GM23338 (cell line): ENCODE results near the gene PIGU. TPM values are rescaled to one million over a fixed set of nuclear protein-coding genes. Genes with fewer than 3 reads are reported as not detected.

ENCODE experiments used
- ATAC-seq: fragments of 200-7000 bp; cut with Tn5 transposase; 3 replicates; pipeline ENCODE4 v1.9.1; 2020
- DNase-seq: peaks from one replicate; pipeline ENCODE4 v3.0.0-alpha.2; 2015; ENCODE audit warnings: low spot score
- H2AFZ ChIP-seq: fragments of 200-600 bp; sonication (generic); 2 replicates; pipeline ENCODE4 v1.8.0; 2016; ENCODE audit warnings: antibody characterized with exemption, mild to moderate bottlenecking, moderate library complexity
- H3F3A ChIP-seq: fragments of 200-600 bp; sonication (generic); replicated peaks from 2 replicates; pipeline ENCODE4 v1.8.0; 2017; ENCODE audit warnings: antibody characterized with exemption, mixed run types, low read depth
- H3K27ac ChIP-seq: fragments of 200-600 bp; sonication (generic); 2 replicates; pipeline ENCODE4 v1.6.1; 2016; ENCODE audit warnings: low read depth
- H3K27me3 ChIP-seq: fragments of 200-600 bp; sonication (generic); 2 replicates; pipeline ENCODE4 v1.8.0; 2016; ENCODE audit warnings: mild to moderate bottlenecking, mixed run types, moderate library complexity; ENCODE audit not compliant: insufficient read depth
- H3K36me3 ChIP-seq: fragments of 200-600 bp; sonication (generic); 2 replicates; pipeline ENCODE4 v1.8.0; 2016; ENCODE audit warnings: mild to moderate bottlenecking; ENCODE audit not compliant: insufficient read depth
- H3K4me1 ChIP-seq: fragments of 200-600 bp; sonication (generic); 2 replicates; pipeline ENCODE4 v1.8.0; 2016; ENCODE audit warnings: mild to moderate bottlenecking, moderate library complexity; ENCODE audit not compliant: insufficient read depth
- H3K4me2 ChIP-seq: fragments of 200-600 bp; sonication (generic); 2 replicates; pipeline ENCODE4 v1.7.1; 2017; ENCODE audit warnings: mixed run types
- H3K4me3 ChIP-seq: fragments of 200-600 bp; sonication (generic); 2 replicates; pipeline ENCODE4 v1.6.1; 2016; ENCODE audit warnings: mixed run types
- H3K79me2 ChIP-seq: fragments of 200-600 bp; sonication (generic); replicated peaks from 2 replicates; pipeline ENCODE4 v1.8.0; 2017; ENCODE audit warnings: mild to moderate bottlenecking; ENCODE audit not compliant: insufficient read depth
- H3K9me2 ChIP-seq: fragments of 200-600 bp; sonication (generic); 2 replicates; pipeline ENCODE4 v1.8.0; 2017; ENCODE audit not compliant: insufficient read depth
- H4K20me1 ChIP-seq: fragments of 200-600 bp; sonication (generic); replicated peaks from 2 replicates; pipeline ENCODE4 v1.8.0; 2017; ENCODE audit warnings: mild to moderate bottlenecking; ENCODE audit not compliant: insufficient read depth
- H3K27ac Mint-ChIP-seq: 2 replicates; pipeline ENCODE4 v1.8.0; 2020; ENCODE audit warnings: inconsistent platforms, mild to moderate bottlenecking, moderate library complexity, mixed read lengths
- H3K27me3 Mint-ChIP-seq: 3 replicates; pipeline ENCODE4 v1.8.0; 2022; ENCODE audit warnings: low read depth, mild to moderate bottlenecking, moderate library complexity, mixed read lengths, inconsistent platforms; ENCODE audit not compliant: insufficient read depth, poor library complexity
- H3K36me3 Mint-ChIP-seq: 3 replicates; pipeline ENCODE4 v1.8.0; 2021; ENCODE audit warnings: low read depth, mild to moderate bottlenecking, inconsistent platforms, moderate library complexity, mixed read lengths
- H3K4me1 Mint-ChIP-seq: 3 replicates; pipeline ENCODE4 v1.8.0; 2020; ENCODE audit warnings: mild to moderate bottlenecking, inconsistent platforms, mixed read lengths
- H3K4me3 Mint-ChIP-seq: 3 replicates; pipeline ENCODE4 v1.8.0; 2021; ENCODE audit warnings: moderate library complexity, mild to moderate bottlenecking, inconsistent platforms, mixed read lengths
- H3K9me3 Mint-ChIP-seq: 3 replicates; pipeline ENCODE4 v1.8.0; 2020; ENCODE audit warnings: moderate library complexity, mild to moderate bottlenecking, inconsistent platforms, mixed read lengths
- CREB1 ChIP-seq: fragments of 250-450 bp; sonication (Bioruptor Pico); IDR thresholded peaks from 2 replicates; pipeline ENCODE4 v1.5.0; 2020; ENCODE audit warnings: low read depth, mild to moderate bottlenecking, moderate library complexity
- EZH2phosphoT487 ChIP-seq: fragments of 200-600 bp; sonication (generic); IDR thresholded peaks from one replicate; pipeline ENCODE4 v1.8.1; 2018; ENCODE audit warnings: antibody characterized with exemption; ENCODE audit not compliant: unreplicated experiment
- JUNB ChIP-seq: IDR thresholded peaks from one replicate; pipeline ENCODE4 v1.6.1; 2016; ENCODE audit warnings: antibody characterized with exemption; ENCODE audit not compliant: unreplicated experiment
- NANOG ChIP-seq: IDR thresholded peaks from 2 replicates; pipeline ENCODE4 v1.6.1; 2016; ENCODE audit warnings: antibody characterized with exemption, borderline replicate concordance
- POLR2AphosphoS5 ChIP-seq: IDR thresholded peaks from 2 replicates; pipeline ENCODE4 v1.6.1; 2016; ENCODE audit warnings: antibody characterized with exemption, low read depth
- STAT1 ChIP-seq: IDR thresholded peaks from one replicate; pipeline ENCODE4 v1.6.1; 2016; ENCODE audit warnings: antibody characterized with exemption; ENCODE audit not compliant: unreplicated experiment
- ZNF114 ChIP-seq: fragments of 250-450 bp; sonication (Bioruptor Pico); IDR thresholded peaks from 2 replicates; pipeline ENCODE4 v1.5.0; 2020; ENCODE audit warnings: mild to moderate bottlenecking, moderate library complexity
- ZNF331 ChIP-seq: fragments of 250-450 bp; sonication (Bioruptor Pico); IDR thresholded peaks from 2 replicates; pipeline ENCODE4 v1.5.0; 2020; ENCODE audit warnings: low read depth, mild to moderate bottlenecking, moderate library complexity
- polyA plus RNA-seq: library from polyadenylated mRNA; unstranded; fragments of >200 nt; fragmentation: Nextera tagmentation; extraction: Ambion mirVana; gene quantifications from 2 replicates; pipeline ENCODE4 v1.2.1, GENCODE V29; 2016
- total RNA-seq: library from RNA; depleted of rRNA; stranded (reverse); fragments of >200 nt; shearing (Covaris generic); gene quantifications from 2 replicates; pipeline ENCODE4 v1.2.3, GENCODE V29; 2014
- TF ChIP-seq, protein P1 (sequence below): IDR thresholded peaks from one replicate; pipeline ENCODE4 v1.6.1; 2018; ENCODE audit warnings: antibody characterized with exemption; ENCODE audit not compliant: unreplicated experiment
- TF ChIP-seq, protein P2 (sequence below): IDR thresholded peaks from 2 replicates; pipeline ENCODE4 v1.6.1; 2016; ENCODE audit warnings: antibody characterized with exemption

The PIGU gene
- total and polyA plus RNA-seq, 2 experiments from 2014 or later, result 24.3 to 28.9 TPM

DNA sequence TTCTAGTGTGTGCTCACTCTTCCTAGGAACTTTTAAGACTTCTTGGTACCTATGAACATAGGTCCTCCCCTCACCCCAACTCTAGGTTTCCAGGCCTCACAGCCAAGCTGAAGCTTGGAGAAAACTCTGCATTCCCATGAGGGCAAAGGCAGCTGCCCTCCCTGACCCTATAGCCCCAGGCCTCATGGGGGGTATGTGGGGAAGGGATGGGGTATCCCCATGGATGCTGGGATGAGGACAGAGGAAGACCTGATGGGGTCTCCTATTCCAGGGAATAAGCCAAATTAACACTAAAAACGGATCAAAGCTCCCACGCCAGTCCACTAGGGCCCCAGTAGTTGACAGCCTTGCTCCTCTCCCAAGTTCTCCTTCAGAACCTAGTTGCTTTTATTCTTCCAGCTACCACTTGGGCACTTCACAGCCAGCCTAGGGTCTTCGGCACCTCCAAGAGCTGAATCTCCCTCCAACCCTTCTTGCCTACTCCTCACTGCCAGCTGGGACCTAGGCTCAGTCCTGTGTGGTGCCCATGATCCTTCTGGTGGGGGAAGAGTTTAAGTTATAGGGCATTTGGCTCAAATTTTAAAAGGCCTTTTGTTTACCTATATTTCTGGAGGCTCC, 35.0 kb upstream of the PIGU start:
- H3K9me2 ChIP-seq, result no peaks in the 10 kb centered on the region
- Mint-ChIP-seq H3K27ac (no peak overlapping the region), H3K27me3 (peaks cover 33% of the 10 kb centered on the region), H3K4me1 (peaks cover 10% of the 10 kb centered on the region; the same call in 2 of the 3 replicates), H3K4me3 (no peak overlapping the region), H3K9me3 (no peaks in the 10 kb centered on the region; the same call in 2 of the 3 replicates), H3K36me3 (no peaks in the 10 kb centered on the region)
- H3K4me2 ChIP-seq, result no peak overlapping the region
- H3K36me3 ChIP-seq, result no peaks in the 10 kb centered on the region
- H3F3A ChIP-seq, result 0 out of 2 replicates have a peak, but pooled peaks cover 3% of the 10 kb centered on the region
- H2AFZ ChIP-seq, result no peak overlapping the region
- no peaks in the 10 kb centered on the region for H4K20me1 ChIP-seq
- peaks cover 25% of the 10 kb centered on the region for H3K27me3 ChIP-seq
- no peaks in the 10 kb centered on the region for H3K79me2 ChIP-seq
- TF ChIP-seq, protein P1, sequence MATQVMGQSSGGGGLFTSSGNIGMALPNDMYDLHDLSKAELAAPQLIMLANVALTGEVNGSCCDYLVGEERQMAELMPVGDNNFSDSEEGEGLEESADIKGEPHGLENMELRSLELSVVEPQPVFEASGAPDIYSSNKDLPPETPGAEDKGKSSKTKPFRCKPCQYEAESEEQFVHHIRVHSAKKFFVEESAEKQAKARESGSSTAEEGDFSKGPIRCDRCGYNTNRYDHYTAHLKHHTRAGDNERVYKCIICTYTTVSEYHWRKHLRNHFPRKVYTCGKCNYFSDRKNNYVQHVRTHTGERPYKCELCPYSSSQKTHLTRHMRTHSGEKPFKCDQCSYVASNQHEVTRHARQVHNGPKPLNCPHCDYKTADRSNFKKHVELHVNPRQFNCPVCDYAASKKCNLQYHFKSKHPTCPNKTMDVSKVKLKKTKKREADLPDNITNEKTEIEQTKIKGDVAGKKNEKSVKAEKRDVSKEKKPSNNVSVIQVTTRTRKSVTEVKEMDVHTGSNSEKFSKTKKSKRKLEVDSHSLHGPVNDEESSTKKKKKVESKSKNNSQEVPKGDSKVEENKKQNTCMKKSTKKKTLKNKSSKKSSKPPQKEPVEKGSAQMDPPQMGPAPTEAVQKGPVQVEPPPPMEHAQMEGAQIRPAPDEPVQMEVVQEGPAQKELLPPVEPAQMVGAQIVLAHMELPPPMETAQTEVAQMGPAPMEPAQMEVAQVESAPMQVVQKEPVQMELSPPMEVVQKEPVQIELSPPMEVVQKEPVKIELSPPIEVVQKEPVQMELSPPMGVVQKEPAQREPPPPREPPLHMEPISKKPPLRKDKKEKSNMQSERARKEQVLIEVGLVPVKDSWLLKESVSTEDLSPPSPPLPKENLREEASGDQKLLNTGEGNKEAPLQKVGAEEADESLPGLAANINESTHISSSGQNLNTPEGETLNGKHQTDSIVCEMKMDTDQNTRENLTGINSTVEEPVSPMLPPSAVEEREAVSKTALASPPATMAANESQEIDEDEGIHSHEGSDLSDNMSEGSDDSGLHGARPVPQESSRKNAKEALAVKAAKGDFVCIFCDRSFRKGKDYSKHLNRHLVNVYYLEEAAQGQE, result no peak
- TF ChIP-seq CREB1 (CRISPR knock-in tag) (no peak), NANOG (no peak)
- H3K4me1 ChIP-seq, result peaks cover 9% of the 10 kb centered on the region; the same call in 1 of the 2 replicates
- ATAC-seq, result no peak
- no peak overlapping the region for H3K27ac ChIP-seq
- no peak overlapping the region for H3K4me3 ChIP-seq
- no peak for DNase-seq

DNA sequence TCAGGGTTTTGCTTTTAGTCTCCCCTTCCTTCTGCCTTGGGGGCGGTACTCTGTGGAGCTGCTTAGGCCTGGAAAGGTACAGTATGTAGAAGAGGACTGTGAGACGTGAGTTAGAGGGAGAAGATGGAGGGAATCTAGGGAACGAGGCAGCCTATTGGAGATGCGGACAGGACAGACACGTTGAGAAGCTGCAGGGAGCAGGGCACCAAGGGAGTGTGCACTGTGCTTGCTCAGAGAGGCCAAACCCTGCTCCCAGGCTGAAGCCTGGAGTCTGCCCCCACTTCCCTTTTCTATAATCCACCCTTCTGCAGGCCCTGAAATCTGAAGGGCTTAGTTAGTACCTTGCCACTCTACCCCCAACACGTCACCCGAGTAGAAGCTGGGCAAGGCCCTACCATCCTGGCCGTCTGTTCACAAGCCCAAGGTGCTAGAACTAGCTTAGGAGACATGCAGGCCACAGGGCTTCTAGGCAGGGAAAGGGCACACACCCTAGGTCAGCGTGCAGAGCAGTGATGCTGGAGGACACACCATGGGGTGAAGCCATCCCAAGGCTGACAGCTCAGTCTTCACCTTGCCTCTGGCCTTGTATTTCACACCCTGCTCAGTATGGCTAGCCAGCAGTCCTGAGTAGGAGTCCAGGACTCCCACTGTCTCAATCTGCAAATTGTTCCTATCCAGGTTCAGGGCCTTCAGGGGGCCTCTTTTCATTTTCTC, 34.1 kb upstream of the PIGU start:
- Histone ChIP-seq H3K79me2 (no peaks in the 10 kb centered on the region), H3K27ac (no peak overlapping the region), H3K4me2 (peak overlapping the region; percentile 95), H3K36me3 (no peaks in the 10 kb centered on the region), H3F3A (0 out of 2 replicates have a peak, but pooled peaks cover 3% of the 10 kb centered on the region), H4K20me1 (no peaks in the 10 kb centered on the region), H2AFZ (peak overlapping the region; percentile 93), H3K9me2 (no peaks in the 10 kb centered on the region), H3K27me3 (peaks cover 25% of the 10 kb centered on the region), H3K4me1 (peaks cover 9% of the 10 kb centered on the region; the same call in 1 of the 2 replicates), H3K4me3 (peak overlapping the region; percentile 94)
- peaks cover 33% of the 10 kb centered on the region for H3K27me3 Mint-ChIP-seq
- no peak for DNase-seq
- H3K36me3 Mint-ChIP-seq, result no peaks in the 10 kb centered on the region
- no peak for ATAC-seq
- peak overlapping the region; percentile 83 for H3K4me3 Mint-ChIP-seq
- H3K27ac Mint-ChIP-seq, result no peak overlapping the region
- no peaks in the 10 kb centered on the region; the same call in 2 of the 3 replicates for H3K9me3 Mint-ChIP-seq
- H3K4me1 Mint-ChIP-seq, result peaks cover 10% of the 10 kb centered on the region; the same call in 2 of the 3 replicates
- TF ChIP-seq ZNF331 (no peak), POLR2AphosphoS5 (no peak), STAT1 (no peak), EZH2phosphoT487 (no peak), ZNF114 (CRISPR knock-in tag) (no peak), CREB1 (CRISPR knock-in tag) (no peak), JUNB (no peak)
- TF ChIP-seq, protein P2, sequence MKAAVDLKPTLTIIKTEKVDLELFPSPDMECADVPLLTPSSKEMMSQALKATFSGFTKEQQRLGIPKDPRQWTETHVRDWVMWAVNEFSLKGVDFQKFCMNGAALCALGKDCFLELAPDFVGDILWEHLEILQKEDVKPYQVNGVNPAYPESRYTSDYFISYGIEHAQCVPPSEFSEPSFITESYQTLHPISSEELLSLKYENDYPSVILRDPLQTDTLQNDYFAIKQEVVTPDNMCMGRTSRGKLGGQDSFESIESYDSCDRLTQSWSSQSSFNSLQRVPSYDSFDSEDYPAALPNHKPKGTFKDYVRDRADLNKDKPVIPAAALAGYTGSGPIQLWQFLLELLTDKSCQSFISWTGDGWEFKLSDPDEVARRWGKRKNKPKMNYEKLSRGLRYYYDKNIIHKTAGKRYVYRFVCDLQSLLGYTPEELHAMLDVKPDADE, result no peak
- TF ChIP-seq, protein P1, result no peak
